Fibroblast of lung (primary cell): ENCODE results near the gene SAFB. TPM values are rescaled to one million over a fixed set of nuclear protein-coding genes. Genes with fewer than 3 reads are reported as not detected.
A peak's percentile ranks its signal among the peaks of the same experiment; 100 is the strongest.

Source experiments
- DNase-seq, 2 donors: peaks; one replicate each; pipeline versions ENCODE4 v3.0.0 to v3.0.0-alpha.2; 2010; ENCODE audit warnings: low read depth in 2 of 2
- H2AFZ ChIP-seq: 2 replicates; pipeline ENCODE4 v1.5.1; 2012; ENCODE audit warnings: low read length, control low read depth, inconsistent platforms
- H3K27ac ChIP-seq: 2 replicates; pipeline ENCODE4 v1.5.1; 2011; ENCODE audit warnings: low read length, control low read depth; ENCODE audit not compliant: insufficient read depth
- H3K27me3 ChIP-seq: 2 replicates; pipeline ENCODE4 v1.5.1; 2011; ENCODE audit warnings: mild to moderate bottlenecking, low read length; ENCODE audit not compliant: control insufficient read depth, insufficient read depth
- H3K36me3 ChIP-seq: 2 replicates; pipeline ENCODE4 v1.5.1; 2011; ENCODE audit warnings: low read length; ENCODE audit not compliant: control insufficient read depth, insufficient read depth
- H3K4me1 ChIP-seq: 2 replicates; pipeline ENCODE4 v1.5.1; 2011; ENCODE audit warnings: low read length; ENCODE audit not compliant: control insufficient read depth, insufficient read depth; ENCODE audit errors: extremely low read depth
- H3K4me2 ChIP-seq: 2 replicates; pipeline ENCODE4 v1.5.1; 2011; ENCODE audit warnings: low read length, control low read depth; ENCODE audit not compliant: insufficient read depth; ENCODE audit errors: extremely low read depth
- H3K4me3 ChIP-seq, 4 experiments: fragments of 200-600 bp in 1 of 4; sonication (generic) in 1 of 4; replicated peaks in 1 of 4; 2 replicates each; pipeline ENCODE4 v1.5.1; 2011 to 2016; ENCODE audit warnings: low read length in 4 of 4, low read depth in 3 of 4, mild to moderate bottlenecking in 3 of 4, control low read depth in 2 of 4, inconsistent platforms in 1 of 4, mixed read lengths in 1 of 4; ENCODE audit not compliant: insufficient read depth in 1 of 4; ENCODE audit errors: control extremely low read depth in 1 of 4
- H3K79me2 ChIP-seq: 2 replicates; pipeline ENCODE4 v1.5.1; 2012; ENCODE audit warnings: mild to moderate bottlenecking, low read length, inconsistent platforms; ENCODE audit not compliant: control insufficient read depth, insufficient read depth
- H3K9ac ChIP-seq: 2 replicates; pipeline ENCODE4 v1.5.1; 2011; ENCODE audit warnings: mild to moderate bottlenecking, low read length, control low read depth; ENCODE audit not compliant: insufficient read depth
- H3K9me3 ChIP-seq: 2 replicates; pipeline ENCODE4 v1.5.1; 2012; ENCODE audit warnings: low read depth, low read length; ENCODE audit not compliant: control insufficient read depth, insufficient read depth
- H4K20me1 ChIP-seq: 2 replicates; pipeline ENCODE4 v1.5.1; 2011; ENCODE audit warnings: low read length; ENCODE audit not compliant: control insufficient read depth, insufficient read depth; ENCODE audit errors: extremely low read depth
- CTCF ChIP-seq, 2 donors: IDR thresholded peaks in 1 of 2; conservative IDR thresholded peaks in 1 of 2; 1 replicate in 1 of 2; 2 replicates in 1 of 2; pipeline ENCODE4 v1.5.1; 2011 to 2012; ENCODE audit warnings: low read length in 2 of 2, control low read depth in 1 of 2, inconsistent platforms in 1 of 2, low read depth in 1 of 2, mild to moderate bottlenecking in 1 of 2
- EZH2 ChIP-seq: IDR thresholded peaks from 2 replicates; pipeline ENCODE4 v1.5.1; 2012; ENCODE audit warnings: low read length, control low read depth, mild to moderate bottlenecking; ENCODE audit errors: missing control alignments
- polyA plus RNA-seq, 2 donors: library from polyadenylated mRNA; depleted of rRNA in 1 of 2; stranded (reverse) in 1 of 2; unstranded in 1 of 2; fragments of >200 nt; gene quantifications; 2 replicates each; pipeline ENCODE4 v1.2.1, GENCODE V29; 2011 to 2012; ENCODE audit warnings: missing spikeins in 1 of 2
- total RNA-seq: library from RNA; depleted of rRNA; stranded (reverse); fragments of >200 nt; gene quantifications from 2 replicates; pipeline ENCODE4 v1.2.1, GENCODE V29; 2014

SAFB gene
- total and polyA plus RNA-seq, 2 donors (not counting 1 experiment from before 2014, with no cell fraction given), result 28.0 to 51.0 TPM

GRCh38 chr19:5587661-5588060 is 35.2 kb upstream of the SAFB start:
- no peak for TF ChIP-seq CTCF (conservative IDR thresholded peaks at IDR 0.05 in 1 of 2, IDR thresholded peaks at IDR 0.05 in 1 of 2; ENCODE audit: low read depth in 1 of 2, low read length in 2 of 2)
- TF ChIP-seq EZH2, result no peak
- Histone ChIP-seq H3K27ac (no peak overlapping the region), H3K36me3 (peaks cover 22% of the 10 kb centered on the region), H3K9ac (no peak overlapping the region), H3K4me3 (no peak overlapping the region), H3K4me1 (no peaks in the 10 kb centered on the region), H4K20me1 (no peaks in the 10 kb centered on the region), H3K79me2 (no peaks in the 10 kb centered on the region), H3K9me3 (no peaks in the 10 kb centered on the region), H2AFZ (no peak overlapping the region), H3K4me2 (no peak overlapping the region), H3K27me3 (no peaks in the 10 kb centered on the region)
- no peak for DNase-seq

GRCh38 chr19:5588441-5588840 is 34.4 kb upstream of the SAFB start:
- no peak overlapping the region for H3K4me3 ChIP-seq
- H3K79me2 ChIP-seq, result no peaks in the 10 kb centered on the region
- H2AFZ ChIP-seq, result no peak overlapping the region
- no peaks in the 10 kb centered on the region for H3K4me1 ChIP-seq
- no peaks in the 10 kb centered on the region for H3K9me3 ChIP-seq
- TF ChIP-seq EZH2, result no peak
- no peak for TF ChIP-seq CTCF (conservative IDR thresholded peaks at IDR 0.05 in 1 of 2, IDR thresholded peaks at IDR 0.05 in 1 of 2; ENCODE audit: low read depth in 1 of 2, low read length in 2 of 2)
- H3K27ac ChIP-seq, result no peak overlapping the region
- no peaks in the 10 kb centered on the region for H3K27me3 ChIP-seq
- no peak overlapping the region for H3K4me2 ChIP-seq
- H3K36me3 ChIP-seq, result peaks cover 22% of the 10 kb centered on the region
- no peak overlapping the region for H3K9ac ChIP-seq
- peak in 1 of 2 donors; percentile 69 for DNase-seq
- H4K20me1 ChIP-seq, result no peaks in the 10 kb centered on the region

- Histone ChIP-seq H3K4me1 (no peaks in the 10 kb centered on the region), H3K36me3 (peaks cover 26% of the 10 kb centered on the region), H3K9me3 (no peaks in the 10 kb centered on the region), H2AFZ (no peak overlapping the region), H3K9ac (no peak overlapping the region), H3K79me2 (no peaks in the 10 kb centered on the region), H4K20me1 (no peaks in the 10 kb centered on the region), H3K4me3 (no peak overlapping the region), H3K4me2 (no peak overlapping the region), H3K27ac (no peak overlapping the region), H3K27me3 (no peaks in the 10 kb centered on the region)
- no peak for DNase-seq
- TF ChIP-seq CTCF (conservative IDR thresholded peaks at IDR 0.05 in 1 of 2, IDR thresholded peaks at IDR 0.05 in 1 of 2; ENCODE audit: low read depth in 1 of 2, low read length in 2 of 2), result no peak
- no peak for TF ChIP-seq EZH2
Observed at GRCh38 chr19:5588906-5589676, 33.8 kb upstream of the SAFB start.
